Fibroblast of lung (primary cell): Measurements from ENCODE around the gene EPHA8.

Experiments used
- EZH2 ChIP-seq: IDR thresholded peaks from 2 replicates; pipeline ENCODE4 v1.5.1; 2012; ENCODE audit warnings: low read length, control low read depth, mild to moderate bottlenecking; ENCODE audit errors: missing control alignments
- TF ChIP-seq, protein P1 (sequence below), 2 donors: IDR thresholded peaks in 1 of 2; conservative IDR thresholded peaks in 1 of 2; 1 replicate in 1 of 2; 2 replicates in 1 of 2; pipeline ENCODE4 v1.5.1; 2011 to 2012; ENCODE audit warnings: low read length in 2 of 2, control low read depth in 1 of 2, inconsistent platforms in 1 of 2, low read depth in 1 of 2, mild to moderate bottlenecking in 1 of 2

DNA sequence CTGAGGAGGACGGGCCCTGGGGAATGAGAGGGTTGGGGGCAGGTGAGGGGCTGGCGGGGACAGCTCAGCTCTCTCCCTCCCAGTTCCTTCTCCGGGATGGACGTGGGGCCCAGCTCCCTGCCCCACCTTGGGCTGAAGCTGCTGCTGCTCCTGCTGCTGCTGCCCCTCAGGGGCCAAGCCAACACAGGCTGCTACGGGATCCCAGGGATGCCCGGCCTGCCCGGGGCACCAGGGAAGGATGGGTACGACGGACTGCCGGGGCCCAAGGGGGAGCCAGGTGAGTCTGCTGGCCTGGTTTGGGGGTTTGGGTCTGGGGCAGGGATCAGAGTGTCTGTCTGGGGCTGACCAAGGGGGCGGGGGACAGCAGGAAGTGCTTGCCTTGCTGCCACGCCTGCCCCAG is 80.6 kb downstream of the EPHA8 start:
- no peak for TF ChIP-seq EZH2
- TF ChIP-seq, protein P1, sequence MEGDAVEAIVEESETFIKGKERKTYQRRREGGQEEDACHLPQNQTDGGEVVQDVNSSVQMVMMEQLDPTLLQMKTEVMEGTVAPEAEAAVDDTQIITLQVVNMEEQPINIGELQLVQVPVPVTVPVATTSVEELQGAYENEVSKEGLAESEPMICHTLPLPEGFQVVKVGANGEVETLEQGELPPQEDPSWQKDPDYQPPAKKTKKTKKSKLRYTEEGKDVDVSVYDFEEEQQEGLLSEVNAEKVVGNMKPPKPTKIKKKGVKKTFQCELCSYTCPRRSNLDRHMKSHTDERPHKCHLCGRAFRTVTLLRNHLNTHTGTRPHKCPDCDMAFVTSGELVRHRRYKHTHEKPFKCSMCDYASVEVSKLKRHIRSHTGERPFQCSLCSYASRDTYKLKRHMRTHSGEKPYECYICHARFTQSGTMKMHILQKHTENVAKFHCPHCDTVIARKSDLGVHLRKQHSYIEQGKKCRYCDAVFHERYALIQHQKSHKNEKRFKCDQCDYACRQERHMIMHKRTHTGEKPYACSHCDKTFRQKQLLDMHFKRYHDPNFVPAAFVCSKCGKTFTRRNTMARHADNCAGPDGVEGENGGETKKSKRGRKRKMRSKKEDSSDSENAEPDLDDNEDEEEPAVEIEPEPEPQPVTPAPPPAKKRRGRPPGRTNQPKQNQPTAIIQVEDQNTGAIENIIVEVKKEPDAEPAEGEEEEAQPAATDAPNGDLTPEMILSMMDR (conservative IDR thresholded peaks at IDR 0.05 in 1 of 2, IDR thresholded peaks at IDR 0.05 in 1 of 2; ENCODE audit: low read depth in 1 of 2, low read length in 2 of 2), result no peak
